Fibroblast of skin of abdomen (primary cell): ENCODE results near the gene GTPBP1.

Source experiments
- DNase-seq: peaks from one replicate; pipeline ENCODE4 v3.0.0-alpha.2; 2013

The GTPBP1 gene

DNA sequence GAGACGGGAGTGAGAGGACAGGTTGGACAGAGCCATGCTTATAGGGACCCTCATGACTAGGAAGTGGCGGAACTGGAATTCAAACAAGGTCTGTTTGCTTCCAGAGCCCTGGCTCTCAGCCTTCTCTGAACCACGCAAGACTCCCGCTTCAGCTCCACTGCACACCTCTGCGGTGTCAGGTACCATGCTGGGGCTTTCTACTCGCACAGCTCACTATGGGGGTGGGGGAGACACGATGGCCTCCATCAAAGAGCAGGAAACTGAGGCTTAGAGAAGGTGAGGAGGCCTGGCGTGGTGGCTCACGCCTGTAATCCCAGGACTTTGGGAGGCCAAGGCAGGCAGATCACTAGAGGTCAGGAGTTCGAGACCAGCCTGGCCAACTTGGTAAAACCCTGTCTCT lies 35.8 kb downstream of the GTPBP1 start:
- no peak for DNase-seq

DNA sequence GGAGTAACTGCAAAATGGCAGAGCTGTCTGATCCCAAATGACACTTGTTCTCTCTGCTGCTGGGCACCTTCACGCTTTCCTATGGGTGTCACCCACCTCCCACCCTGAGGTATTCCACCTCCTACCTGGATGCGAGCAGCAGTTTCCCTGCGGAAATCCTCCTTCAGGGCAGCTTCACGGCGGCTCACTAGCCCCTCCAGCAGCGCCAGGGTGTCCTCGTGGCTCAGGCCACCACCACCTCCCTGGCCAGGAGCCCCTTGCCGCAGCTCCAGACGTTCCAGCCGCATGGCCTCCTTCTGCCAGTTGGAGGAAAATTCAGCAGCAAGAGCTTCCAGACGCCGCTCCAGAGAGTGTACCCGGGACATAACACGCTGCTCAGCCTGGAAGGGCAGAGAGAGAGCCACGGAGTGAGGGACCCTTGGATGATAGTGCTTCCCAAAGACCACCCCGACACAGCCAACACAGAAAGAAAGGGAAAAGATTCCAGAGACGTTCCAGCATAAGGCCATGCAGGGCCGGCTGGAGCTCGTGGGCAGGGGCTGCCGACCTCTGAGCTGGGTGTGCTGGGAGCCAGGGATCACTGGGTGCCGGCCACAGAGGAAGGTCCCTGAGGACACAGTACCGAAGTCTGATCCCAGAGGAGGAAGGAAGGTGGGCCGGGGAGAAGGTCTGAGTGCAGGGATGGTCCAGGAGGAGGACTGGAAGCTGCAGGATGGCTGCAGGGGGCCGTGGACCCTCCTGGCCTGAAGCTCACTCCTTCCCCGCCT lies 36.6 kb downstream of the GTPBP1 start:
- no peak for DNase-seq

DNA sequence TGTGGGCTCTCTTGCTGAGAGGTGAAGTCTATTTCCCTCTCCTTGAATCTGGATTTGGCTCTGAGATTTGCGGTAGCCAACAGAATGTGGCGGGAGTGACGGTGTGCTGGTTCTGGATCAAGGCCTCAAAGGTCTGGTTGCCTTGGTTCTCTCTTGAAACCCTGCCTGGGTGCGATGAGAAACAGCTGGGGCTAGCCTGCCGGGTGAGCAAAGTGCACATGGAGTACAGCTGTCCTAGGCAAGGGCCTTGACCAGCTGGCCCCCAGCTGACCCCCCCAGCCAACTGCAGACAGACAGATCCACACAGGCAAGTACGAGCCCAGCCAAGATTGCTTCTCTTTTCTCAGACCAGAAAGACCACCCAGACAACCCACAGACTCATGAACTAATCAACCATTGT lies 39.2 kb downstream of the GTPBP1 start:
- no peak for DNase-seq

DNA sequence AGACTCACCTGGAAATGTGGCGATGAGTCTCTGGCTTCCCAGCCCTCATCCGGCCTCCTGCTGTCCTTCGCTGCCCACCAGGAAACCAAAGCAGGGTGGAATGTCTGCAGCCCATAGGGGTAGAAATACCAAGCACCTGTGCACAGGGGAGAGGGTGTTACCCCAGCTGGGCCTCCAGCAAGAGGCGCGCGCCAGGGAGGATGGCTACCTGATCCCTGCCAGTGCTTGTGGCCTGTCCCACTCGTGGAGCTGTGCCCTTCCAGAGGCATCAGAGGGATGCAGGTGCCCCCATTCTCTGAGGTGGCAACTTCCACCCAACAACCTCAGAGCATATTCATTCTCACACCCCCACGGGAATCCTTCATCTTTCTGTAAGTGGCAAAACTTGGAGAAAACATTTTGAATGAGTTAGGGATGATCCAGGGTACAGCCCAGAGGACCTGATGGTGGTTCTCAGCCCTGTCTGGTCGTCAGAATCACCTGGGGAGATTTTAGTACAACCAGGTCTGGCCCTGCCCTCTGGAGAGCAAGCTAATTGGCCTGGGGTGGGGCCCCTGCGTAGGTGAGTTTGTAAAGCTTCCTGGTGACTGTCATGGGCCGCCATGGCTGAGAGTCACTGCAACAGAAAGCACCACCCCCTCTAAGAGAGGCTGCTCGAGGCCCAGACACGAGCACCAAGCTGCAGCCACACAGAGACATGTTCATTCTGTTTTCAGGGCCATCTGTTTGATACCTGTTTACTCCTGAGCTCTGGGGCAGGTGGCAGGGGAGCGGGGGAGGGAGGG lies 40.1 kb downstream of the GTPBP1 start:
- DNase-seq: no peak

DNA sequence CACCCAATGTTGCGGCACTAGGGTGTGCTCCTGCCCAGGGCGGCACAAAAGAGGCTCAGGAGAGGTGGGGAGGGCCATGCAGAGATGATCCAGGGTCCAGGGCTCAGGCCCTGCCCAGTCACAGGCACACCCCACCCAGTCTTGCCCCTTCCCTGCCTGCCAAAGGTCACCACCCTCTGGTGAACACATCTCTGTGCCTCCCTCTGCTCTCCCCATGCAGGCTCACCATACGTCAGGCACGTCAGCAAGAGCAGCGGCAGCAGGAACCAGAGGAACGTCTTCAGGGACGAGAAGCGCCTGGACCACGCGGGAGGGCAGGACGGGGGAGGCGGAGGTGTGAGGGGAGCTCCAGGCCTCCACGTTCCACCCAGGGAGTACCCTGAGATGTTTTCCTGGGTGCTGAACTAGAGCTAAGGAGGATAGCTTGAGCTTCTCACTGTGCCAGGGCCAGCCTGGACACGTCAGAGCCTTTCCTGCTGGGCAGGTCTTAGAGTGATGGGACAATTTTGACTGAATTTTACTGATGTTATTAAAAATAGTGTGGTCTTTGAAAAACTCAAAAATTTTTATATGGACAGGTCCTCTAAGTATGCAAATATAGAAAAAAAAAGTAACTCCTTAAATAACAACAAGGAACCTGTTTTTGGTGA lies 42.9 kb downstream of the GTPBP1 start:
- no peak for DNase-seq

DNA sequence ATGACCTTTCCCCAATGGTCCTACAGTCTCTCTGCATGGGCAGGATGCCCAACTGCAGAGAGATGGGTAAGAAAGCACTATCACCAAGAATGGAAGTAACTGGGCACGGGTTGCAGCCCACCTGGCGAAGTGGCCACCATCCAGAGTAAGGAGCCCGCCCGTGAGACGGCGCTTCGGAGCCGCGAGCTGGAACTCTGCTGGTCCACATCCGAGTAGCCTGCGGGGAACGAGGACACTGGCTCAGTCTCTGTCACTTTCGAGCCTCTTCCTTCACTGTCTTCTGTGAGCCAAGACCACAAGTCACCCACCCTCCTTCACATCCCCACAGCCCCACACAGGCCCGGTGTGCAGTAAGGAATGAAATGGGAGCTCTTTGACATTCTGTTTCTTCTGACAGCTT lies 44.4 kb downstream of the GTPBP1 start:
- DNase-seq: no peak

DNA sequence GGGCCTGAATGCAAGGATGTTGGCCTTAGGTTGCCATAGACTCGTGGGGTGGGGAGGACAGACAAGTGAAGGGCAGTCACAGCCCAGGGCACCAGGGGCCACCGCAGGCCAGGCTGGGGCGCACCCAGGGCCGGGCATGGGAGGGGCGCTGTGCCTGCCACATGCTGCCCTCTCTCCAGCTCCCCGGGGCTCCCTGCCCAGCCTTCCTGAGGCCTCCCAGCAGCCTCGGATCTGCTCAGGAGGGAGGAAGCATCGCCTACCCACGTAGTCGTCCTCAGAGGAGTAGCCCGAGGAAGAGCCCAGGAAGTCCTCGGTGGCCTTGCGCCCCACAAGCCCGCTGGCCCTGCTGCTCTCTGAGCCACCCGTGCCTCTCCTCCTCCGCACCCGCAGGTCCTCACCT lies 44.9 kb downstream of the GTPBP1 start:
- DNase-seq: no peak

DNA sequence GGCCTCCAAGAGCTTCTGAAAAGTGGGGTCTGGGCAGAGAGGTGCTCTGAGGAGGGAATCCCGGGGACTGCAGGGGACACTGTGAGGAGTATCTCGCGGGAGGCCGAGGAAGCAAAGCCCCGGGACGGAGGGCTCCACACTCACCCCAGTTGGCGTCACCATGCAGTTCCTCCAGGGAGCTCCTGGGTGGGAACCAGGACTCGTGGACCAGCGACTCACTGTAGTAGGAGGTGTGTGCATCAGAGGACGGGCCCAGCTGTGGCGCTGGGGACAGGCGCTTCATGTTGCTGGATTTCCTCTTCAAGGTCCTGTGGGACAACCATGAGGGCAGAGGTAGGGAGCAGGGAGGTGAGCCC lies 45.3 kb downstream of the GTPBP1 start:
- DNase-seq: no peak

DNA sequence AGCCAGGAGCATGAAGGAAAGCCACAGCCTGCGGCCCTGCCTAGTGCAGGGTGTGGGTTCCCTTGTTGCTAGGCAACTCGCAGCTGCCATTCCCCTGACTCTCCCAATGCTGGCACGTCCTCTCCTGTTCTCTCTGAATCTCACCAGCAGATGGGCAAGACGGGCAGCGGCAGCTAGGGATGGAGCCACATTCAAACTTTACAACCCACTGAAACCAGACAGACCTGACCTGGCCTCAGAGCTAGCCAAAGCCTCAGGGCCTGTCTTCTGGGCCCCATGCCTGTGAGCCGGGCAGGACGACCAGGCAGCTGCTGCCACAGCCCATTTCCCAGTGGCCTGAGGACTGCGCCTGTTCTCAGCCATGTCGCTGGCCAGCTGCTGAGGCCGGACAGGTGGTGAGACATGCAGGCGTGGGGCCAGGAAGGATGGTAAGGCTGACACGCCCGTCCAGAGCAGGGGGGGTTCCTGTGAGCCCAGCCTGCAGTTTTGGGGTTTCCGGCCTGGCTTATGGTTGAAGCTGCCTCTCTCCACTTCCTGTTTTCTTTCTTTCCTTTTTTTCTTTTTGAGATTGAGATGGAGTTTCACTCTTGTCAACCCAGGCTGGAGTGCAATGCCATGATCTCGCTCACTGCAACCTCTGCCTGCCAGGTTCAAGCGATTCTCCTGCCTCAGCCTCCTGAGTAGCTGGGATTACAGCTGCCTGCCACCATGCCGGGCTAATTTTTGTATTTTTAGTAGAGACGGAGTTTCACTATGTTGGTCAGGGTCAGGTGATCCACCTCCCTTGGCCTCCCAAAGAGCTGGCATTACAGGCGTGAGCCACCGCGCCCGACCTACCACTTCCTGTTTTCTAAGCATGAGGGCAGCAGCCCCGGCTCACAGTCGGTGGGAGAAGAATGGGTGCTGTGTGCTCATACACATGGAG lies 45.9 kb downstream of the GTPBP1 start:
- DNase-seq: no peak

DNA sequence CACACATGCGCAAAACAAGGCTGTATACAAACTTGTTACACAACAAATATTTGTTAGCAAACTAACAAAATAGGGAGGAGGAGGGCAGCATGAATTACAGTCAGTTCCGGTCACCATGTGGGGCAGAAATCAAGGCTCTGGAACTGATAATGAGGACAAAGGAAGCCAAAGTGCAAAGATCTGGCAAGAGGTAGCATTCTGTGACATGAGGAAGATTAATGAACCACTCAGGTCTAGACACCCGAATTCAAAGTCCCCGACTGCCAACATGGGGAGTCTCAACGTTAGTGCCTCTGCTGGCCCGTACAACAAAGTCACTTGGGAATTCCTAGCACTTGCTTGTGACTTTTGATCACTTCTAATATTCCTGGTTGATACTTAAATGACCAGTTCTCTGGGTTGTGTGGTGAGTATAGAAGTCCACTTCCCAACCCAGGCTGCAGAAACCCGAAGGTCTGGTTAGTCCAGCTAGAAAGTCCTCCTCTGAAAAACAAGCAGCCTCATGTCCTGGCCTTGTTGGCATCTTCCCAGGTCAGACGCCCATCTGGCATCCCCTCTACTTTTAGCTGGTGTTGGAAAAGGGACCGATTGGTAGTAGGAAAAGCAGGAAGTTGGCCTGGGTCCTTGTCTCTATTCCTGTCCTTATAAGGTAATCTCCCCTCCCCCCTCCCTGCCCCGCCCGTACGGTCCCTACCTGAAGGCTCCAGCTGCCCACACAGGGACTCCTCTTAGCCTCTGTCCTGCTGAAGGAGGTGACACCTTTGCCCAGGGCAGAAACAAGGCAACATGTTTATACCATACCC lies 48.4 kb downstream of the GTPBP1 start:
- peak; percentile 53 for DNase-seq

DNA sequence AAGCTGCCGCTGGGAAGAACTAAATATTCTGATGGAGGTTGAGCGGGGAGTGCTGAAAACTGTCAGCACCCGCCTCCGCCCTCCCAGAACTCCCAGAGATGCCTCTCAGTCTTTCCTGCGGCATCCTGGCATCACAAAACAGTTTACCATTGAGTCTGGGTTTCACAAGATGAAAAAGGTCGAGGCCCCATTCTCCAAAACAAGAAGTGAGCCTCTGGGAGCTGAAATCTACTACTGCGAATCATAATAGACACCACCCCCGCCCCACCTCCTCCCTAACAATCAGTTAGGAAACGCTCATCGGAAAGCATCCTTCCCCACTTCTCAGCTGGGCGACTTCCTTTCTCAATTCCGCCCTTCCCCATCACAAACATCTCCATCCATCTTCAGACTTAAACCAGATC lies 49.0 kb downstream of the GTPBP1 start:
- DNase-seq: peak; percentile 28

DNA sequence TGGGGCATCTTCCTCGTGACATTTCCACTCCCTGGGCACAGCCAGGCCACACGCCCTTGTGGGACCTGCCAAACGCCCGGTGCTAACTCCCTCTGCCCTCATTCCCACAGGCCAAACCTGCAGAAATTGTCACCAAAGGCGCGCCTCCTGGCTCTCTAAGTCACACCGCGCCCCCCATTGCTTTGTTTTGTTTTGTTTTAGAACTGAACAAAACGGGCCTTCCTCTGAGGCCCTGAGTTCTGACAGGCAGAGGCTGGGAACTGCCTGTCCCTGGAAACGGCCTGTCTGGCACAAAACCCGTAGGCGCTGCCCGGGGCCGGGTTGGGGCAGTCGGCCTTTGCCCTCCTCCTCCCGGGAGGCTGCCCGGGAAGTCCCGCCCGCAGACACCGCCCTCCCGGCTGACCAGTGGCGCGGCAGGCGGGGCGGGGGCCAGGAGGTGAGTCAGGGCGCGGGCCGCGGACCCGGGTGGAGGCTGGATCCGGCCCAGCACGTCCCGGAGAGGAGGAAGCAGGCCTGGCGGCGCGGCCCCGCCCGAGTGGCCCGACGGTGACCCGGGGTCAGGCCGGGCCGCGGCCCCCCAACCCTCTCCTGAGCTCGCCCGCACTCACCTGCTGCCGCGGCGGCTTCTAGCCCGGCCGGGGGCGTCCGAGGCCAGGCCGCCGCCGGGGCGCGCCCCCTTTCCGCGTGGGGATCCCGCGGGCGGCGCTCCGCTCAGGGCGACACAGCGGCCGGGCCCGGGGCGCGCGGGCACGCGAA lies 49.6 kb downstream of the GTPBP1 start:
- peak; percentile 40 for DNase-seq

DNA sequence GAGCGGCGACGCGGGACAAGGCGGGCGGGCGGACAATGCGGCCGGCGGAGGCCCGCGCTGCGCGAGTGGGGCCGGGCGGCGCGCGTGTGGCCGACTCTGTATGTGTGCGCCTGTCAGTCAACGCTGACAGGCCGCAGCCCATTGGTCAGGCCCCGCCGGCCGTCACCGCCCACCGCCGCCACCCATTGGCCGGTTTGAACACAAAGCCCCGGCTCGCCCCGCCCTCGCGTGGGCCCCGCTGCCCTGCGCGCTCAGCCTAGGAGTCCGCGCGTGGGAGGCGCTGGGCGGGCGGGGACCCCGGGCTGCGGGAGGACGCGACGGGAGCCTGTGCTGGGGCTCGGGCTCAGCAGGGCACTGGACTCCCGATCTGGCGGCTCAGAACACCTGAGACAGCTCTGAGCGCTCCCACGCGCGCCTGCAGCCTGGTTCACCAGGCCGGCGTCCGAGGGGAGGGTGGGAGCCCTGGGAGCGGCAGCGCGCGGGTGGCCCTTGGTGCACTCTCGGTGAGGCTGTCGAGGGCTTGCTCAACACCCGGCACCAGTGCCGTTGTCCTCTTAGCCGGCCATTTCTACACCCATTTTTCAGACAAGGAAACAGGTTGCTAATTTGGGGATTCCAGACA lies 50.3 kb downstream of the GTPBP1 start, which contains the start of gene SUN2:
Gene SUN2 (minus strand): TSS at position 88 of the 622 bp plus-strand sequence. CDS start 3,370 bp downstream, outside the sequence.
- DNase-seq: peak; percentile 77

DNA sequence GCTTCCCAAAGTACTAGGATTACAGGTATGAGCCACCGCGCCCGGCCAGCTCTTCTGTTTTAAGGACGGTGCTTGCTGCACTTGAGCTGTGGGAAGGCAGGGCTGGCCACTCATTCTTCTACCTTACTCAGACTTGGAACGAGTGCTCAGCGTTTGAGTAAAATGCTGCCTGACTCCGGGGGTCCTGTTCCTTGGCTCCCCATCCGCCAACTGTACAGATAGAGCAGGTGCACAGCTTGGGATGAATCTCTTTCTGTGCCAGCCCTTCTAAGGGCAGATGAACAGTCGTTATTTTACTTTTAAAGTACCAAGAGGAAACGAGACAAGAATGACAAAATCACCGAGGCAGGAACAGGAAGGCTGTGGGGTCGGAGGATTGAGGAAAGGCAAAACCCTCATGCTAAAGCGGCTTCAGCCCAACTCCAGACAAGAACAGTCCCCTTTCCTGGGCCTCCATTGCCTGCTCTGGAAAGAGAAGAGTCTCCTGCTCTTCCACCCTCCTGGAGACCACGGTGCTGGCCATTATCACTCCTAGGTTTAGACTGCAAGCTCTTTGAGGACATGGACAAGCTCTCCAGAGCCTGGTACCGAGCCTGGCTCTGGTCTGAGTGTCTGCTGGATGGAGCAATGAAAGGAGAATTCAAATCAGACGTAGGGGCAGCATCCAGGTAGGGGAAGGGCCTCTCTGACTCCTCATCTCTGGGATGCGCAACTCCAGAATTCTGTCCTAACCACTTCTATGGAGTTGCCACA lies 51.1 kb downstream of the GTPBP1 start:
- no peak for DNase-seq

DNA sequence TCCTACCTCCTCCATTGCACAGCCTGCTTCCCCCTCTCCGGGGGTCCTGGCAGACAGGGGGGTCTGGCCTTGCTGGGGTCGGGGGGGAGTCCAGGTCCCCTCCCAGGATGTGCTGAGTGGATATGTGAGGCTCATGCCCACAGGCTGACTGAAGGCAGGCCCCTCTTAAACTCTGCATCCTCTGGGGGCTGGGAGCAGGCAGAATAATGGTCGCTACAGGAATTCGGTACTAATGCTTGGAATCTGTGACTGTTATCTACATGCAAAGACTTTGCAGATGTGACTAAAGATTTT lies 51.7 kb downstream of the GTPBP1 start:
- no peak for DNase-seq

DNA sequence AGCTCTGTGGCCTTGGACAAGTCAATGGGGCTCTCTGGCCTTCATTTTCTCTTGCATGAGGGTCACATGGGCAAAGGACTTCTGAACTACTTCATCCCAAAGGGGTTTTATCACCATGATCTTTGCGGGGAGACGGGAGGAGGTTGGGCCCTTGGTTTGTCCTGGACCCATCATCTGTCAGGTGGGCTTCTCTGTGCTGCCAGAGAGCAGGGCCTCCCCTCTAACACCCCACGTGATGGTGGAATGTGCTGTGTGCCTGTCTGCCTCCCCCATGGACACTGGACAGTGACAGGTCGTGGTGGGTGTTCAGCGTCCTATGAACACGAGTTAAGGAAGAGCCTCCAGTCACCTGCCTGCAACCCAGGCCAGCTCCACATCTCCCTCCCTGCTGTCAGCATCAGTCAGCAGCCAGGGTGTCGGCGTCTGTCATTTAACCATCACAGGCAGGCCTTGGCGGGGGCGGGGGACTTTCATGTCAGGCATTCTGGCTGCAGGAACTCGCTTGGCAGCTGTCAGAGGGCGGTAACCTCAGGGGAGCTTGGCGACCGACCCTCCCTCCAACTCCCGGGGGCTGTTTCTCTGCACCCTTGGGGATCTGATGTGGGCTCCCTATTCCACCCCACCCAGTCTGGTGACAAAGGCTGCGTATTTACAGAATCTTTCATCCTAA lies 52.7 kb downstream of the GTPBP1 start:
- no peak for DNase-seq

DNA sequence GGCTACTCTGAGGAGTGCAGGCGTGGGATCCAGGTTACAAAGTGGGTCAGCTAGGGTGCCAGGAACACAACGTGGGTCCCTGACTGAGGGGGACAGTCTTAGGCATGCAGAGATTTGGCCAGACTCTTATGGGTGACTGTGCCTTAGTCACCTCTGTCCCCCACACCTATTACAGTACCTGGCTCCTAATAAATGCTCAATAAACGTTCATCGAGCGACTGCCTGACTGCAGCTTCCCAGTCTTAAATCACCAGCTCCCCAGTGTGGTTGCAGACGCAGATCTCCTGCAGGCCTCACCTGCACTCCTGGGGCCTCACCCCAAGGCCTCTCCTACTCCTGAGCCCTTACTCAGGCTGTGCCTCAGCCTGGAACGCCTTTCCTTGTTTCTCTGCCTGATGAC lies 53.3 kb downstream of the GTPBP1 start:
- no peak for DNase-seq

DNA sequence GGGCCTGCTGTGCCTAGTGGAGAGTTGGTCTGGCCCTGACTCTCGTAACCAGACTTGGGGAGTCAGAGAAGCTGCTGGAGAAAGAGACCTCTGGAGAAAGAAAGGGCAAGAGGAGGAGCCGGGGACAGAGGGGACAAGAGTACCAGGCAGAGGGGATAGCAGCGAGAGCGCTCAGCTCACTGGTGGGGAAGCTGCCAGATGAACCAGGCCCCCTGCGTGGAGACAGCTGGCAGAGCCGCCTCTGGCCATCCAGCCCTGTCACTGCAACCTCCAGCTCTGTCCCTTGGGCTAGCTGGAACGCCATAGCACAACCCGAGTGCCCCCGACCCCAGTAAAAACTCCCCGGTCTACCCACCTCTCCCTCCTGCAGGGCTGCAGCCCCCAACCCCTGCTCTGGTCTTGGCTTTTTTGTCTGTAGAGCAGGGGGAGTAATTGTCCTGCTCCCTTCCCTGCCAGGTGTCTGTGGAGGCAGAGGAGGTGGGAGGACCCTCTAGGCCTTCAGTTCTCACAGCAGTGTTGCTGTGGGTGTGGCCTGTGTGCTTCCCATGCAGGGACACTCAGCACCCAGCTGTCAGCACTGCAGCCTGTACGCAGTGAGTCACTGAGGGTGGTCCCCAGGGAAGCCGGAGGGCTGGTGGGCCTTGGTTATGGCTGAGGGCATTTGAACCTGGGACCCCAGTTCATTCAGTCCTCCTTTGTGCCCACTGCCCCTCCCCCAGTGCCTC lies 54.9 kb downstream of the GTPBP1 start:
- DNase-seq: peak; percentile 13
